ENCODE results near the gene HNRNPF.

GRCh38 chr10:43390759-43391158 lies 18.2 kb downstream of the HNRNPF start:
- TF ChIP-seq CTCF (IDR thresholded peaks at IDR 0.05; ENCODE audit: extremely low read depth in 1 of 2, insufficient read depth in 1 of 2, low read depth in 1 of 2, low read length in 2 of 2) (peak; percentile 51 to 67), EZH2 (IDR thresholded peaks at IDR 0.05; ENCODE audit: borderline replicate concordance, low read depth, low read length, severe bottlenecking) (no peak), POLR2AphosphoS5 (IDR thresholded peaks at IDR 0.05; ENCODE audit: insufficient read depth, low read depth, low read length) (no peak), POLR2A (IDR thresholded peaks at IDR 0.05; ENCODE audit: low read depth, low read length) (no peak), MAX (IDR thresholded peaks at IDR 0.05; ENCODE audit: insufficient read depth, insufficient read length) (no peak), MYC (IDR thresholded peaks at IDR 0.05; ENCODE audit: low read depth, low read length) (no peak), JUN (IDR thresholded peaks at IDR 0.05; ENCODE audit: borderline replicate concordance, insufficient read depth, insufficient read length, low read depth) (no peak), FOS (IDR thresholded peaks at IDR 0.05; ENCODE audit: borderline replicate concordance, insufficient read depth, low read length) (no peak)
